Osteoblast (primary cell): ENCODE data around the gene APRT. TPM values are rescaled to one million over a fixed set of nuclear protein-coding genes. Genes with fewer than 3 reads are reported as not detected.
A peak's percentile ranks its signal among the peaks of the same experiment; 100 is the strongest.

Experiments used
- DNase-seq: peaks from one replicate; pipeline ENCODE4 v3.0.0; 2011; ENCODE audit warnings: low spot score, mixed read lengths; ENCODE audit not compliant: insufficient read length; ENCODE audit errors: missing footprints
- H2AFZ ChIP-seq: 2 replicates; pipeline ENCODE4 v1.6.0; 2011; ENCODE audit warnings: mild to moderate bottlenecking, low read length
- H3K27ac ChIP-seq: 2 replicates; pipeline ENCODE4 v1.5.1; 2011; ENCODE audit warnings: mild to moderate bottlenecking, low read depth, low read length, moderate library complexity
- H3K27me3 ChIP-seq: 2 replicates; pipeline ENCODE4 v1.6.0; 2012; ENCODE audit warnings: mild to moderate bottlenecking, control low read depth, inconsistent platforms, low read length, moderate library complexity; ENCODE audit not compliant: insufficient read depth
- H3K36me3 ChIP-seq: 2 replicates; pipeline ENCODE4 v1.5.1; 2011; ENCODE audit warnings: mild to moderate bottlenecking, low read length, control low read depth, moderate library complexity; ENCODE audit not compliant: insufficient read depth
- H3K4me1 ChIP-seq: 2 replicates; pipeline ENCODE4 v1.5.1; 2011; ENCODE audit warnings: mild to moderate bottlenecking, low read length, control low read depth, moderate library complexity; ENCODE audit not compliant: insufficient read depth
- H3K4me2 ChIP-seq: 2 replicates; pipeline ENCODE4 v1.6.0; 2011; ENCODE audit warnings: mild to moderate bottlenecking, low read length; ENCODE audit not compliant: insufficient read depth
- H3K4me3 ChIP-seq: fragments of 200-600 bp; sonication (generic); 3 replicates; pipeline ENCODE4 v1.5.1; 2012; ENCODE audit warnings: mild to moderate bottlenecking, low read length, inconsistent platforms; ENCODE audit not compliant: insufficient read depth
- H3K79me2 ChIP-seq: 2 replicates; pipeline ENCODE4 v1.6.0; 2012; ENCODE audit warnings: mild to moderate bottlenecking, low read length, control low read depth, inconsistent platforms; ENCODE audit not compliant: insufficient read depth
- H3K9me3 ChIP-seq: 2 replicates; pipeline ENCODE4 v1.5.1; 2011; ENCODE audit warnings: low read depth, low read length, control low read depth
- H4K20me1 ChIP-seq: 2 replicates; pipeline ENCODE4 v1.6.0; 2012; ENCODE audit warnings: mild to moderate bottlenecking, low read length, control low read depth; ENCODE audit not compliant: insufficient read depth
- total RNA-seq: library from RNA; depleted of rRNA; stranded (reverse); fragments of >200 nt; gene quantifications from 2 replicates; pipeline ENCODE4 v1.2.3, GENCODE V29; 2012
- TF ChIP-seq, protein P1 (sequence below): IDR thresholded peaks from 2 replicates; pipeline ENCODE4 v1.5.1; 2011; ENCODE audit warnings: mild to moderate bottlenecking, low read depth, low read length, moderate library complexity; ENCODE audit errors: extremely low read depth

APRT gene
- total RNA-seq, 1 donor: 53.6 TPM

DNA sequence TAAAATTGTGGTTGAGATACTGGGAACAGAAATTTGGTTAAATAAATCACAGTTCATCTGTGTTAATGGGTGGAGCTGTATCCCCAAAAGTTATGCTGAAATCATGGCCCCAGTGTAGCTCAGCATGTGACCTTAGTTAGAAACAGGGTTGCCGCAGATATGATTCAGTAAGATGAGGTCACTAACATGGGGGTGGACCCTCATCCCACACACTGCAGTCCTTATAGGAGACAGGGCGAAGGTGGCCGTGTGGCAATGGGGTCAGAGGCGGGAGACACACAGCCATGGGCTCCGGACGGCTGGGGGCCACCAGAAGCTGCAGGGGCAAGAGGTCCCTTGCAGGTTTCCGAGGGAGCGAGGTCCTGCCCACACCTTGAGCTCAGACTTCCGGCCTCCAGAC, 34.4 kb upstream of the APRT start:
- H3K36me3 ChIP-seq: no peaks in the 10 kb centered on the region
- peaks cover 15% of the 10 kb centered on the region for H4K20me1 ChIP-seq
- H3K9me3 ChIP-seq: no peaks in the 10 kb centered on the region
- no peaks in the 10 kb centered on the region for H3K27me3 ChIP-seq
- no peak overlapping the region for H3K4me3 ChIP-seq
- peaks cover 6% of the 10 kb centered on the region for H3K4me1 ChIP-seq
- peak; percentile 97 for DNase-seq
- no peak overlapping the region for H3K4me2 ChIP-seq
- TF ChIP-seq, protein P1, sequence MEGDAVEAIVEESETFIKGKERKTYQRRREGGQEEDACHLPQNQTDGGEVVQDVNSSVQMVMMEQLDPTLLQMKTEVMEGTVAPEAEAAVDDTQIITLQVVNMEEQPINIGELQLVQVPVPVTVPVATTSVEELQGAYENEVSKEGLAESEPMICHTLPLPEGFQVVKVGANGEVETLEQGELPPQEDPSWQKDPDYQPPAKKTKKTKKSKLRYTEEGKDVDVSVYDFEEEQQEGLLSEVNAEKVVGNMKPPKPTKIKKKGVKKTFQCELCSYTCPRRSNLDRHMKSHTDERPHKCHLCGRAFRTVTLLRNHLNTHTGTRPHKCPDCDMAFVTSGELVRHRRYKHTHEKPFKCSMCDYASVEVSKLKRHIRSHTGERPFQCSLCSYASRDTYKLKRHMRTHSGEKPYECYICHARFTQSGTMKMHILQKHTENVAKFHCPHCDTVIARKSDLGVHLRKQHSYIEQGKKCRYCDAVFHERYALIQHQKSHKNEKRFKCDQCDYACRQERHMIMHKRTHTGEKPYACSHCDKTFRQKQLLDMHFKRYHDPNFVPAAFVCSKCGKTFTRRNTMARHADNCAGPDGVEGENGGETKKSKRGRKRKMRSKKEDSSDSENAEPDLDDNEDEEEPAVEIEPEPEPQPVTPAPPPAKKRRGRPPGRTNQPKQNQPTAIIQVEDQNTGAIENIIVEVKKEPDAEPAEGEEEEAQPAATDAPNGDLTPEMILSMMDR: no peak
- H2AFZ ChIP-seq: no peak overlapping the region
- H3K27ac ChIP-seq: no peak overlapping the region
- H3K79me2 ChIP-seq: no peaks in the 10 kb centered on the region

DNA sequence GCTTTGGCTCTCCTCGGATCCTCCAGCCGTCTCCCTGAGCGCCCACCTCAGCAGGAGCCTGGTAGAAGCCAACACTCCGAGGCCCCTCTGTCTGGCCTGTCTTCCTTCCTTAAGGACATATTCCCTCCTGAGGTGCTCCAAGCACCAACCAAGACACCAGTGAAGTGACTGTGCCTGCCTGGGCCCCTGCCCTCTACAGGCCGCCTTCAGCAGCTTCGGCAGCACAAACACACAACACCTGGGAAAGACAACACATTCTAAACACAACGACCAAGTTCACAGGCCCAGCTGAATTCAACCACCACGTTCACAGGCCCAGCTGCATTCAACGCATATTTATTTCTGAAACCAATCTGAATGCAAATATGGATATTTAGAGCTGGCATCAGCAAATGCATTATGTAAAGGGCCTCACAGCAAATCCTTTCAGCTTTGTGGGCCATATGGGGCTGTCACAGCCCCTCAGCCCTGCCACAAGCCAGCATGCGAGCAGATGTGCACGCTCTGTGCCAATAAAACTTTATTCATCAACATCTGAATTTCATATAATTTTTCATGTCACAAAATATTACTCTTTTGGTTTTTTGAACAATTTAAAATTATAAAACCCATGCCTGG, 32.8 kb upstream of the APRT start:
- Histone ChIP-seq H3K79me2 (no peaks in the 10 kb centered on the region), H3K27me3 (no peaks in the 10 kb centered on the region), H3K4me2 (no peak overlapping the region), H3K36me3 (peaks cover 9% of the 10 kb centered on the region), H3K4me1 (peaks cover 6% of the 10 kb centered on the region), H3K27ac (no peak overlapping the region), H3K9me3 (no peaks in the 10 kb centered on the region), H4K20me1 (peaks cover 9% of the 10 kb centered on the region), H3K4me3 (no peak overlapping the region), H2AFZ (no peak overlapping the region)
- no peak for DNase-seq
- TF ChIP-seq, protein P1: no peak

DNA sequence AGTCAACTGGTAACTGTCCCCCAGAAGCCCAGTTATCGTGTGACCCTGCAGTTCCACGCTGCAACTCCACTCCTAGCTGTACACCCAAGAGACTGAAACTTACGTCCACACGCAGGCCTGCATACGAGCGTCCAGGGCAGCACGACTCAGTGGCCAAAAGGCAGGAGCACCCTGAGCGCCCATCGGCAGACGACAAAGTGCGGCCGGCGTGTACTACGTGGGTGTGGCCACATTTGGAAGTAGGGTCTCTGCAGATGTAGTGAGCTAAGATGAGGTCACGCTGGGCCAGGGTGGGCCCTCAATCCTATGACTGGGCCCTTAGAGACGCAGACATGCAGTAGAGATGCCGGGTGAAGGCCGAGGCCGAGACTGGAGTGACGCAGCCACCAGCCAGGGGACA, 31.5 kb upstream of the APRT start:
- DNase-seq: no peak
- H2AFZ ChIP-seq: no peak overlapping the region
- peaks cover 9% of the 10 kb centered on the region for H4K20me1 ChIP-seq
- TF ChIP-seq, protein P1: no peak
- peaks cover 13% of the 10 kb centered on the region for H3K36me3 ChIP-seq
- no peak overlapping the region for H3K27ac ChIP-seq
- H3K4me2 ChIP-seq: no peak overlapping the region
- no peaks in the 10 kb centered on the region for H3K27me3 ChIP-seq
- no peaks in the 10 kb centered on the region for H3K9me3 ChIP-seq
- H3K4me3 ChIP-seq: no peak overlapping the region
- peaks cover 6% of the 10 kb centered on the region for H3K4me1 ChIP-seq
- no peaks in the 10 kb centered on the region for H3K79me2 ChIP-seq

DNA sequence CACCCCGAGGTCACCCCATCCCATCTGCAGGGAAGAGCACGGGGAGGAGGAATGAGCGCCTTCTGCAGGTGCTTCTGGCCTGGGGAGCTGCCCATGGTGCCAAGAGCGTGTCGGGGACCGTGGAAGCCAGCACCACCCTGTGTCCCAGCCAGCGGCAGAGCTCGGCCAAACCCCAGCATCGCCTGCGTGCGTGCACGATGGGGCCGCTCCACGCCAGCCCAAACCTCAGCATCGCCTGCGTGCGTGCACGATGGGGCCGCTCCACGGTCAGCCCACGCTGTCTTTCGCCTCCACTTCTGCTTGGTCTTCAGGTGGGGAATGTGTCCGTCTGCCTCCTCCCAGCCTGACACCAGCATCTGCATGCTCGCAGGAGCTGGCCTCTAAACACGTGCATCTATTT, 31.1 kb upstream of the APRT start:
- Histone ChIP-seq H3K27me3 (no peaks in the 10 kb centered on the region), H3K4me1 (peaks cover 6% of the 10 kb centered on the region), H3K4me3 (no peak overlapping the region), H4K20me1 (peaks cover 7% of the 10 kb centered on the region), H3K36me3 (peaks cover 13% of the 10 kb centered on the region), H3K79me2 (no peaks in the 10 kb centered on the region), H3K27ac (no peak overlapping the region), H2AFZ (no peak overlapping the region), H3K9me3 (no peaks in the 10 kb centered on the region), H3K4me2 (no peak overlapping the region)
- no peak for DNase-seq
- TF ChIP-seq, protein P1: no peak
